ENCODE measurements around the gene FRMD4B.

GRCh38 chr3:69196876-69197275 is 189.0 kb downstream of the FRMD4B start:
- TF ChIP-seq, protein P1, sequence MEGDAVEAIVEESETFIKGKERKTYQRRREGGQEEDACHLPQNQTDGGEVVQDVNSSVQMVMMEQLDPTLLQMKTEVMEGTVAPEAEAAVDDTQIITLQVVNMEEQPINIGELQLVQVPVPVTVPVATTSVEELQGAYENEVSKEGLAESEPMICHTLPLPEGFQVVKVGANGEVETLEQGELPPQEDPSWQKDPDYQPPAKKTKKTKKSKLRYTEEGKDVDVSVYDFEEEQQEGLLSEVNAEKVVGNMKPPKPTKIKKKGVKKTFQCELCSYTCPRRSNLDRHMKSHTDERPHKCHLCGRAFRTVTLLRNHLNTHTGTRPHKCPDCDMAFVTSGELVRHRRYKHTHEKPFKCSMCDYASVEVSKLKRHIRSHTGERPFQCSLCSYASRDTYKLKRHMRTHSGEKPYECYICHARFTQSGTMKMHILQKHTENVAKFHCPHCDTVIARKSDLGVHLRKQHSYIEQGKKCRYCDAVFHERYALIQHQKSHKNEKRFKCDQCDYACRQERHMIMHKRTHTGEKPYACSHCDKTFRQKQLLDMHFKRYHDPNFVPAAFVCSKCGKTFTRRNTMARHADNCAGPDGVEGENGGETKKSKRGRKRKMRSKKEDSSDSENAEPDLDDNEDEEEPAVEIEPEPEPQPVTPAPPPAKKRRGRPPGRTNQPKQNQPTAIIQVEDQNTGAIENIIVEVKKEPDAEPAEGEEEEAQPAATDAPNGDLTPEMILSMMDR (IDR thresholded peaks at IDR 0.05), result no peak
- TF ChIP-seq POLR2AphosphoS5 (IDR thresholded peaks at IDR 0.05; ENCODE audit: low read depth, low read length), result no peak
- TF ChIP-seq, protein P2, sequence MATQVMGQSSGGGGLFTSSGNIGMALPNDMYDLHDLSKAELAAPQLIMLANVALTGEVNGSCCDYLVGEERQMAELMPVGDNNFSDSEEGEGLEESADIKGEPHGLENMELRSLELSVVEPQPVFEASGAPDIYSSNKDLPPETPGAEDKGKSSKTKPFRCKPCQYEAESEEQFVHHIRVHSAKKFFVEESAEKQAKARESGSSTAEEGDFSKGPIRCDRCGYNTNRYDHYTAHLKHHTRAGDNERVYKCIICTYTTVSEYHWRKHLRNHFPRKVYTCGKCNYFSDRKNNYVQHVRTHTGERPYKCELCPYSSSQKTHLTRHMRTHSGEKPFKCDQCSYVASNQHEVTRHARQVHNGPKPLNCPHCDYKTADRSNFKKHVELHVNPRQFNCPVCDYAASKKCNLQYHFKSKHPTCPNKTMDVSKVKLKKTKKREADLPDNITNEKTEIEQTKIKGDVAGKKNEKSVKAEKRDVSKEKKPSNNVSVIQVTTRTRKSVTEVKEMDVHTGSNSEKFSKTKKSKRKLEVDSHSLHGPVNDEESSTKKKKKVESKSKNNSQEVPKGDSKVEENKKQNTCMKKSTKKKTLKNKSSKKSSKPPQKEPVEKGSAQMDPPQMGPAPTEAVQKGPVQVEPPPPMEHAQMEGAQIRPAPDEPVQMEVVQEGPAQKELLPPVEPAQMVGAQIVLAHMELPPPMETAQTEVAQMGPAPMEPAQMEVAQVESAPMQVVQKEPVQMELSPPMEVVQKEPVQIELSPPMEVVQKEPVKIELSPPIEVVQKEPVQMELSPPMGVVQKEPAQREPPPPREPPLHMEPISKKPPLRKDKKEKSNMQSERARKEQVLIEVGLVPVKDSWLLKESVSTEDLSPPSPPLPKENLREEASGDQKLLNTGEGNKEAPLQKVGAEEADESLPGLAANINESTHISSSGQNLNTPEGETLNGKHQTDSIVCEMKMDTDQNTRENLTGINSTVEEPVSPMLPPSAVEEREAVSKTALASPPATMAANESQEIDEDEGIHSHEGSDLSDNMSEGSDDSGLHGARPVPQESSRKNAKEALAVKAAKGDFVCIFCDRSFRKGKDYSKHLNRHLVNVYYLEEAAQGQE (IDR thresholded peaks at IDR 0.05; ENCODE audit: insufficient read depth in 1 of 2, low read depth in 2 of 2, low read length in 1 of 2), result no peak
- no peak for TF ChIP-seq SIN3A (IDR thresholded peaks at IDR 0.05; ENCODE audit: borderline replicate concordance, insufficient read depth, low read depth, low read length)
- TF ChIP-seq TCF7L2 (IDR thresholded peaks at IDR 0.05; ENCODE audit: low read depth, low read length), result no peak
